MM.1S (cell line): ENCODE data around the gene CNBP.

Experiments
- EZH2 ChIP-seq: fragments of 300-600 bp; sonication (generic); optimal IDR thresholded peaks from 2 replicates; pipeline ENCODE3; 2017; ENCODE audit warnings: low read depth, mild to moderate bottlenecking, antibody characterized with exemption, low read length, mixed read lengths
- TF ChIP-seq, protein P1 (sequence below): fragments of 300-600 bp; sonication (generic); IDR thresholded peaks from 2 replicates; pipeline ENCODE4 v1.5.1; 2016; ENCODE audit warnings: antibody characterized with exemption, low read length, mixed read lengths

DNA sequence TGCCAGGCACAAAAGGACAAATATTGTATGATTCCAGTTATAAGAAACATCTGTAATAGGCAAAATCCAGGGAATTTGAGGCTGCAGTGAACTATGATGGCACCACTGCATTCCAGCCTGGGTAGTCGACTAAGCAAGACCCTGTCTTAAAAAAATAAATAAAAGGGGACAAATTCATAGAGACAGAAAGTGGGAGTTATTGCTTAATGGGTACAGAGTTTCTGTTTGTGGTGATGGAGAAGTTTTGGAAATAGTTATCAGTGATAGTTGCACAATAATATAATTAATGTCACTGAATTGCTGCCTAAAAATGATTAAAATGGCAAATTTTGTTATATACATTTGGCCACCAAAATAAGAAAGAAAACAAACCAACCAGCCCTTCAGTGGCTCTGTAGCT lies 27.6 kb upstream of the CNBP start:
- TF ChIP-seq, protein P1, sequence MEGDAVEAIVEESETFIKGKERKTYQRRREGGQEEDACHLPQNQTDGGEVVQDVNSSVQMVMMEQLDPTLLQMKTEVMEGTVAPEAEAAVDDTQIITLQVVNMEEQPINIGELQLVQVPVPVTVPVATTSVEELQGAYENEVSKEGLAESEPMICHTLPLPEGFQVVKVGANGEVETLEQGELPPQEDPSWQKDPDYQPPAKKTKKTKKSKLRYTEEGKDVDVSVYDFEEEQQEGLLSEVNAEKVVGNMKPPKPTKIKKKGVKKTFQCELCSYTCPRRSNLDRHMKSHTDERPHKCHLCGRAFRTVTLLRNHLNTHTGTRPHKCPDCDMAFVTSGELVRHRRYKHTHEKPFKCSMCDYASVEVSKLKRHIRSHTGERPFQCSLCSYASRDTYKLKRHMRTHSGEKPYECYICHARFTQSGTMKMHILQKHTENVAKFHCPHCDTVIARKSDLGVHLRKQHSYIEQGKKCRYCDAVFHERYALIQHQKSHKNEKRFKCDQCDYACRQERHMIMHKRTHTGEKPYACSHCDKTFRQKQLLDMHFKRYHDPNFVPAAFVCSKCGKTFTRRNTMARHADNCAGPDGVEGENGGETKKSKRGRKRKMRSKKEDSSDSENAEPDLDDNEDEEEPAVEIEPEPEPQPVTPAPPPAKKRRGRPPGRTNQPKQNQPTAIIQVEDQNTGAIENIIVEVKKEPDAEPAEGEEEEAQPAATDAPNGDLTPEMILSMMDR, result no peak
- no peak for TF ChIP-seq EZH2
